Right ventricle myocardium inferior (tissue), 1 donor: ENCODE measurements around the gene AK9. TPM values are rescaled to one million over a fixed set of nuclear protein-coding genes. Genes with fewer than 3 reads are reported as not detected.
A peak's percentile ranks its signal among the peaks of the same experiment; 100 is the strongest.

Experiments
- ATAC-seq: fragments of 200-7000 bp; cut with Tn5 transposase; one replicate; pipeline ENCODE4 v1.9.1; 2020; ENCODE audit warnings: mild to moderate bottlenecking, moderate library complexity
- DNase-seq: peaks from one replicate; pipeline ENCODE4 v3.0.0; 2021; ENCODE audit errors: missing footprints
- intact Hi-C: fragments of 100-400 bp; cut with DNase I; formaldehyde crosslinking; loops from one replicate; pipeline ENCODE4 v1.11.0; 2022
- total RNA-seq: library from RNA; stranded (reverse); fragmentation: NEBNext Ultra II Directional; extraction: Animal tissue kit (Norgen Biotek cat#: 25700); gene quantifications from one replicate; pipeline ENCODE4 v1.2.1, GENCODE V29; 2021
- donor health status: DM: no; HTN: yes; CAD: no; lungs with severe emphysema.

AK9 gene
- total RNA-seq, 1 donor from 2014 or later = 11.9 TPM

GRCh38 chr6:109498052-109498451, 192.9 kb downstream of the AK9 start:
- no peak for ATAC-seq
- intact Hi-C loops = no loop called here
- DNase-seq = no peak

- ATAC-seq = no peak
Measured at GRCh38 chr6:109496036-109496772, 194.8 kb downstream of the AK9 start.

GRCh38 chr6:109493865-109494264, 197.1 kb downstream of the AK9 start:
- intact Hi-C loops = no loop called here
- DNase-seq = no peak
- no peak for ATAC-seq

More at GRCh38 chr6:109496036-109496772, 194.8 kb downstream of the AK9 start:
- no peak for DNase-seq
- intact Hi-C loops = no loop called here

- no peak for DNase-seq
- no peak for ATAC-seq
Measured at GRCh38 chr6:109491207-109491938, 199.6 kb downstream of the AK9 start.

GRCh38 chr6:109490713-109491112, 200.3 kb downstream of the AK9 start:
- DNase-seq (no peak), ATAC-seq (no peak)
- intact Hi-C loops = no loop called here

More at GRCh38 chr6:109491207-109491938, 199.6 kb downstream of the AK9 start:
- intact Hi-C loops = no loop called here

- no peak for DNase-seq
- no peak for ATAC-seq
- intact Hi-C loops = no loop called here
Measured at GRCh38 chr6:109488001-109488400, 203.0 kb downstream of the AK9 start.

- intact Hi-C loops = no loop called here
- no peak for DNase-seq
- no peak for ATAC-seq
Measured at GRCh38 chr6:109486068-109486467, 204.9 kb downstream of the AK9 start.

GRCh38 chr6:109485266-109485935, 205.6 kb downstream of the AK9 start:
- ATAC-seq (no peak), DNase-seq (no peak)
- intact Hi-C loops = no loop called here

GRCh38 chr6:109484122-109484521, 206.9 kb downstream of the AK9 start:
- ATAC-seq = no peak
- intact Hi-C loops = loop anchor here (5.0 kb wide), 1 partner anchor 42 kb away; the partner anchor contains the start of genes PPIL6 and SMPD2
- no peak for DNase-seq

- ATAC-seq = no peak
- intact Hi-C loops = loop anchor here (5.0 kb wide), 1 partner anchor 41 kb away; the partner anchor contains the start of genes PPIL6 and SMPD2
- no peak for DNase-seq
Measured at GRCh38 chr6:109483735-109484057, 207.3 kb downstream of the AK9 start.

- peak; percentile 97 for ATAC-seq
- peak; percentile 98 for DNase-seq
- intact Hi-C loops = loop anchor here (5.0 kb wide), 1 partner anchor 41 kb away; the partner anchor contains the start of genes PPIL6 and SMPD2
Measured at GRCh38 chr6:109482905-109483734, 207.9 kb downstream of the AK9 start, which contains the start of gene ZBTB24. Gene ZBTB24 (minus strand): TSS chr6:109483219. CDS start chr6:109482026, 1,193 bp downstream.

GRCh38 chr6:109480993-109481480, 210.0 kb downstream of the AK9 start:
- DNase-seq (no peak), ATAC-seq (no peak)
- intact Hi-C loops = loop anchor here (5.0 kb wide), 1 partner anchor 39 kb away; the partner anchor contains the start of genes PPIL6 and SMPD2

GRCh38 chr6:109478841-109479624, 212.0 kb downstream of the AK9 start:
- DNase-seq (no peak), ATAC-seq (no peak)
- intact Hi-C loops = no loop called here

GRCh38 chr6:109478222-109478805, 212.7 kb downstream of the AK9 start:
- intact Hi-C loops = no loop called here
- no peak for ATAC-seq
- DNase-seq = no peak

GRCh38 chr6:109477725-109478124, 213.3 kb downstream of the AK9 start:
- ATAC-seq (no peak), DNase-seq (no peak)
- intact Hi-C loops = no loop called here

GRCh38 chr6:109477184-109477583, 213.8 kb downstream of the AK9 start:
- ATAC-seq = no peak
- no peak for DNase-seq
- intact Hi-C loops = no loop called here

- DNase-seq = no peak
- no peak for ATAC-seq
- intact Hi-C loops = no loop called here
Measured at GRCh38 chr6:109475625-109476024, 215.4 kb downstream of the AK9 start.
